ENCODE results near the gene BACH2.

The BACH2 gene

GRCh38 chr6:90277302-90278011 is 19.2 kb downstream of the BACH2 start:
- DNase-seq (ENCODE audit: low read depth): no peak

GRCh38 chr6:90274451-90275030 is 22.1 kb downstream of the BACH2 start:
- no peak for DNase-seq (ENCODE audit: low read depth)

GRCh38 chr6:90273863-90274262 is 22.8 kb downstream of the BACH2 start:
- DNase-seq (ENCODE audit: low read depth): no peak

GRCh38 chr6:90272895-90273294 is 23.7 kb downstream of the BACH2 start:
- no peak for DNase-seq (ENCODE audit: low read depth)

- no peak for DNase-seq (ENCODE audit: low read depth)
Measured at GRCh38 chr6:90271831-90272230, 24.8 kb downstream of the BACH2 start.

GRCh38 chr6:90269334-90269733 is 27.3 kb downstream of the BACH2 start:
- no peak for DNase-seq (ENCODE audit: low read depth)

GRCh38 chr6:90268178-90268577 is 28.5 kb downstream of the BACH2 start:
- DNase-seq (ENCODE audit: low read depth): no peak

GRCh38 chr6:90266905-90267621 is 29.6 kb downstream of the BACH2 start:
- no peak for DNase-seq (ENCODE audit: low read depth)

GRCh38 chr6:90264561-90264960 is 32.1 kb downstream of the BACH2 start:
- no peak for DNase-seq (ENCODE audit: low read depth)

GRCh38 chr6:90263633-90264032 is 33.0 kb downstream of the BACH2 start:
- DNase-seq (ENCODE audit: low read depth): no peak

- no peak for DNase-seq (ENCODE audit: low read depth)
Measured at GRCh38 chr6:90261801-90262200, 34.8 kb downstream of the BACH2 start.

GRCh38 chr6:90257486-90257738 is 39.2 kb downstream of the BACH2 start:
- DNase-seq (ENCODE audit: low read depth): no peak

GRCh38 chr6:90256698-90257485 is 39.8 kb downstream of the BACH2 start:
- DNase-seq (ENCODE audit: low read depth): peak; percentile 44

- no peak for DNase-seq (ENCODE audit: low read depth)
Measured at GRCh38 chr6:90253631-90254030, 43.0 kb downstream of the BACH2 start.

- no peak for DNase-seq (ENCODE audit: low read depth)
Measured at GRCh38 chr6:90251295-90251992, 45.2 kb downstream of the BACH2 start.

GRCh38 chr6:90250405-90250804 is 46.2 kb downstream of the BACH2 start:
- DNase-seq (ENCODE audit: low read depth): no peak

GRCh38 chr6:90249458-90249857 is 47.2 kb downstream of the BACH2 start:
- DNase-seq (ENCODE audit: low read depth): no peak

GRCh38 chr6:90249034-90249433 is 47.6 kb downstream of the BACH2 start:
- no peak for DNase-seq (ENCODE audit: low read depth)

- DNase-seq (ENCODE audit: low read depth): no peak
Measured at GRCh38 chr6:90247262-90247661, 49.4 kb downstream of the BACH2 start.

GRCh38 chr6:90241229-90241880 is 55.3 kb downstream of the BACH2 start:
- DNase-seq (ENCODE audit: low read depth): no peak

- DNase-seq (ENCODE audit: low read depth): no peak
Measured at GRCh38 chr6:90238496-90239266, 58.0 kb downstream of the BACH2 start.
